ENCODE results near the gene E2F2. TPM values are rescaled to one million over a fixed set of nuclear protein-coding genes. Genes with fewer than 3 reads are reported as not detected.

E2F2 gene
- total and polyA plus RNA-seq, 7 donors, result 0.03 to 0.32 (median 0.06) TPM; not detected in 2

GRCh38 chr1:23492132-23492720, 38.8 kb downstream of the E2F2 start:
- no peaks in the 10 kb centered on the region for H3K9me3 ChIP-seq
- WGBS, 3 donors, result 57 to 69% (median 62%) methylated on average over 3 of the region's 3 CpGs
- H3K36me3 ChIP-seq (ENCODE audit: insufficient read depth in 1 of 2, low read depth in 1 of 2), result no peaks in the 10 kb centered on the region
- no peak for DNase-seq
- peaks cover 6% of the 10 kb centered on the region for H3K4me1 ChIP-seq
- TF ChIP-seq CTCF (IDR thresholded peaks at IDR 0.05), result no peak
- H3K27me3 ChIP-seq (ENCODE audit: insufficient read depth in 3 of 3, low read length in 2 of 3), result no peaks in the 10 kb centered on the region
- no peak overlapping the region for H3K27ac ChIP-seq
- no peak overlapping the region for H3K4me3 ChIP-seq
- ATAC-seq, result peak; percentile 23 to 86 (median 72)
- intact Hi-C loops (cut with DNase I), result no loop called here

GRCh38 chr1:23489842-23490241, 41.2 kb downstream of the E2F2 start:
- WGBS, 3 donors, result 54 to 58% (median 56%) methylated on average over 5 of the region's 5 CpGs
- no peak overlapping the region for H3K27ac ChIP-seq
- H3K4me1 ChIP-seq, result peaks cover 8% of the 10 kb centered on the region
- DNase-seq (no peak), ATAC-seq (no peak)
- no peak overlapping the region for H3K4me3 ChIP-seq
- H3K36me3 ChIP-seq (ENCODE audit: insufficient read depth in 1 of 2, low read depth in 1 of 2), result no peaks in the 10 kb centered on the region
- H3K9me3 ChIP-seq, result no peaks in the 10 kb centered on the region
- intact Hi-C loops (cut with DNase I), result loop anchor here in 1 of 2 donors (10.0 kb wide), 1 partner anchor 145 kb away; the partner anchor contains the start of gene HNRNPR
- TF ChIP-seq CTCF (IDR thresholded peaks at IDR 0.05), result no peak
- H3K27me3 ChIP-seq (ENCODE audit: insufficient read depth in 3 of 3, low read length in 2 of 3), result no peaks in the 10 kb centered on the region

- 60 to 62% (median 61%) methylated on average over 7 of the region's 7 CpGs for whole genome bisulfite sequencing, 3 donors
- intact Hi-C loops (cut with DNase I), result loop anchor here in 1 of 2 donors (10.0 kb wide), 1 partner anchor 140 kb away; the partner anchor contains the start of gene HNRNPR
- ATAC-seq, result no peak
These were observed 46.1 kb downstream of the E2F2 start for GRCh38 chr1:23485002-23485332.

GRCh38 chr1:23484253-23485001, 46.6 kb downstream of the E2F2 start:
- Histone ChIP-seq H3K36me3 (ENCODE audit: insufficient read depth in 1 of 2, low read depth in 1 of 2) (no peaks in the 10 kb centered on the region), H3K4me3 (peak overlapping the region; percentile 76), H3K9me3 (no peaks in the 10 kb centered on the region), H3K27ac (peak overlapping the region; percentile 87), H3K27me3 (ENCODE audit: insufficient read depth in 3 of 3, low read length in 2 of 3) (no peaks in the 10 kb centered on the region), H3K4me1 (peaks cover 39% of the 10 kb centered on the region)
- intact Hi-C loops (cut with DNase I), result loop anchor here in 1 of 2 donors (10.0 kb wide), 1 partner anchor 140 kb away; the partner anchor contains the start of gene HNRNPR
- 6 to 12% (median 12%) methylated on average over 26 to 54 of the region's 54 CpGs for WGBS, 3 donors
- peak; percentile 84 to 90 (median 88) for ATAC-seq
- no peak for TF ChIP-seq CTCF (IDR thresholded peaks at IDR 0.05)
- DNase-seq, result peak; percentile 96 to 98

More at GRCh38 chr1:23485002-23485332, 46.1 kb downstream of the E2F2 start:
- Histone ChIP-seq H3K36me3 (ENCODE audit: insufficient read depth in 1 of 2, low read depth in 1 of 2) (no peaks in the 10 kb centered on the region), H3K4me1 (peaks cover 34% of the 10 kb centered on the region), H3K27me3 (ENCODE audit: insufficient read depth in 3 of 3, low read length in 2 of 3) (no peaks in the 10 kb centered on the region), H3K27ac (peak overlapping the region; percentile 87), H3K9me3 (no peaks in the 10 kb centered on the region), H3K4me3 (peak overlapping the region; percentile 76)
- DNase-seq, result no peak
- no peak for TF ChIP-seq CTCF (IDR thresholded peaks at IDR 0.05)
